HepG2 (cell line): ENCODE results near the gene RAB6B. TPM values are rescaled to one million over a fixed set of nuclear protein-coding genes. Genes with fewer than 3 reads are reported as not detected.

Source experiments
- CREM ChIP-seq, 2 experiments: sonication (generic) in 1 of 2; formaldehyde crosslinking in 1 of 2; IDR thresholded peaks; 2 replicates each; pipeline versions ENCODE4 v1.4.0 to v1.6.1; 2016 to 2020; ENCODE audit warnings: antibody characterized with exemption in 1 of 2, mild to moderate bottlenecking in 1 of 2, missing genetic modification reagents in 1 of 2
- CSRNP1 ChIP-seq: sonication (generic); formaldehyde crosslinking; IDR thresholded peaks from 2 replicates; pipeline ENCODE4 v1.8.1; 2023; ENCODE audit warnings: mild to moderate bottlenecking, missing genetic modification reagents
- FOXC1 ChIP-seq: sonication (generic); formaldehyde crosslinking; IDR thresholded peaks from 2 replicates; pipeline ENCODE4 v1.8.0; 2022; ENCODE audit warnings: mild to moderate bottlenecking, missing genetic modification reagents, borderline replicate concordance
- GATAD1 ChIP-seq: IDR thresholded peaks from 2 replicates; pipeline ENCODE4 v1.6.1; 2016; ENCODE audit warnings: missing genetic modification reagents, missing compliant biosample characterization
- HIC2 ChIP-seq: sonication (generic); formaldehyde crosslinking; IDR thresholded peaks from 2 replicates; pipeline ENCODE4 v1.9.0; 2022; ENCODE audit warnings: low read depth, missing genetic modification reagents
- HMGA1 ChIP-seq: sonication (generic); formaldehyde crosslinking; conservative IDR thresholded peaks from 2 replicates; pipeline ENCODE4 v1.4.0; 2020; ENCODE audit warnings: missing genetic modification reagents
- KLF11 ChIP-seq: IDR thresholded peaks from 2 replicates; pipeline ENCODE4 v1.6.1; 2016; ENCODE audit warnings: missing compliant biosample characterization
- NBN ChIP-seq: fragments of 450-650 bp; conservative IDR thresholded peaks from 2 replicates; pipeline ENCODE4 v1.6.1; 2017
- PPARG ChIP-seq: conservative IDR thresholded peaks from 2 replicates; pipeline ENCODE4 v1.6.1; 2016; ENCODE audit warnings: missing biosample characterization, missing genetic modification reagents
- SMARCE1 ChIP-seq: fragments of 450-650 bp; IDR thresholded peaks from 2 replicates; pipeline ENCODE4 v1.6.1; 2017; ENCODE audit warnings: borderline replicate concordance
- SP2 ChIP-seq: sonication (generic); formaldehyde crosslinking; IDR thresholded peaks from 2 replicates; pipeline ENCODE4 v1.5.1; 2020; ENCODE audit warnings: mild to moderate bottlenecking, missing genetic modification reagents
- TRAFD1 ChIP-seq: sonication (generic); formaldehyde crosslinking; IDR thresholded peaks from 2 replicates; pipeline ENCODE4 v1.5.1; 2020; ENCODE audit warnings: missing genetic modification reagents, mild to moderate bottlenecking, borderline replicate concordance
- ZFP36L2 ChIP-seq: sonication (generic); formaldehyde crosslinking; IDR thresholded peaks from 2 replicates; pipeline ENCODE4 v1.4.0; 2020; ENCODE audit warnings: missing genetic modification reagents
- ZNF275 ChIP-seq: sonication (generic); formaldehyde crosslinking; IDR thresholded peaks from 2 replicates; pipeline ENCODE4 v1.8.0; 2022; ENCODE audit warnings: missing genetic modification reagents, mild to moderate bottlenecking, inconsistent platforms, borderline replicate concordance
- ZNF441 ChIP-seq: sonication (generic); formaldehyde crosslinking; IDR thresholded peaks from 2 replicates; pipeline ENCODE4 v1.7.0; 2021; ENCODE audit warnings: missing genetic modification reagents, borderline replicate concordance
- ZNF749 ChIP-seq: sonication (generic); formaldehyde crosslinking; IDR thresholded peaks from 2 replicates; pipeline ENCODE4 v1.8.0; 2022; ENCODE audit warnings: mild to moderate bottlenecking, missing genetic modification reagents, moderate library complexity, borderline replicate concordance
- ZNF781 ChIP-seq: sonication (generic); formaldehyde crosslinking; IDR thresholded peaks from 2 replicates; pipeline ENCODE4 v1.5.1; 2020; ENCODE audit warnings: borderline replicate concordance, mild to moderate bottlenecking, missing genetic modification reagents; ENCODE audit errors: not compliant biosample characterization
- polyA plus RNA-seq, 8 experiments: library from polyadenylated mRNA; depleted of rRNA in 3 of 8; stranded (reverse) in 7 of 8; unstranded in 1 of 8; fragments of >200 nt; fragmentation: Illumina TruSeq in 4 of 8; extraction: Trizol in 4 of 8; gene quantifications; 2 replicates each; pipeline versions ENCODE4 v1.2.1 to v1.2.3, GENCODE V29; 2011 to 2016; ENCODE audit warnings: low read depth in 4 of 8, missing spikeins in 1 of 8, mixed read lengths in 1 of 8; ENCODE audit not compliant: insufficient read depth in 1 of 8
- total RNA-seq, 5 experiments: library from RNA; depleted of rRNA; stranded (reverse); fragments of >200 nt; fragmentation: Illumina TruSeq; extraction: Trizol; gene quantifications; 2 replicates each; pipeline ENCODE4 v1.2.3, GENCODE V29; 2016; ENCODE audit warnings: low read depth in 1 of 5

Gene RAB6B
- total and polyA plus RNA-seq, 2 of the 13 experiments (the other 11 are each of a cell fraction or from before 2014, with no cell fraction given) = 0.16 TPM; not detected in 1

GRCh38 chr3:133805702-133806475 lies 89.8 kb downstream of the RAB6B start, which contains the start of gene SRPRB (continued):
- no peak for TF ChIP-seq HIC2 (CRISPR knock-in tag)
- TF ChIP-seq ZNF749 (CRISPR knock-in tag) = 0 out of 2 replicates have a peak, but pooled peaks have one; percentile 45
- no peak; the same call in 1 of the 2 replicates for TF ChIP-seq ZNF441 (CRISPR knock-in tag)
- TF ChIP-seq SMARCE1 = no peak
- TF ChIP-seq ZNF275 = no peak
- TF ChIP-seq SP2 (CRISPR knock-in tag) = peak; percentile 63; the same call in 1 of the 2 replicates
- peak; percentile 19 for TF ChIP-seq ZNF781
- TF ChIP-seq KLF11 (CRISPR knock-in tag) = no peak
- no peak for TF ChIP-seq CSRNP1 (CRISPR knock-in tag)
- TF ChIP-seq FOXC1 (CRISPR knock-in tag) = no peak; the same call in 1 of the 2 replicates
- TF ChIP-seq ZFP36L2 = no peak
- no peak for TF ChIP-seq TRAFD1
- TF ChIP-seq GATAD1 = peak; percentile 87
- peak; percentile 81 for TF ChIP-seq CREM (IDR thresholded peaks at IDR 0.05)
- TF ChIP-seq CREM (CRISPR knock-in tag; IDR thresholded peaks at IDR 0.05) = no peak
- TF ChIP-seq PPARG (CRISPR knock-in tag) = peak; percentile 42; the same call in 1 of the 2 replicates
- no peak for TF ChIP-seq NBN
- TF ChIP-seq HMGA1 (CRISPR knock-in tag) = no peak
